AG09319 (cell line): ENCODE measurements around the gene SRCIN1.

Source experiments
- DNase-seq: peaks from one replicate; pipeline ENCODE4 v3.0.0-alpha.2; 2010; ENCODE audit warnings: low read depth; ENCODE audit errors: extremely low read depth
- TF ChIP-seq, protein P1 (sequence below): IDR thresholded peaks from 2 replicates; pipeline ENCODE4 v1.5.1; 2011; ENCODE audit warnings: low read depth, mild to moderate bottlenecking, inconsistent platforms, low read length, moderate library complexity

The SRCIN1 gene

DNA sequence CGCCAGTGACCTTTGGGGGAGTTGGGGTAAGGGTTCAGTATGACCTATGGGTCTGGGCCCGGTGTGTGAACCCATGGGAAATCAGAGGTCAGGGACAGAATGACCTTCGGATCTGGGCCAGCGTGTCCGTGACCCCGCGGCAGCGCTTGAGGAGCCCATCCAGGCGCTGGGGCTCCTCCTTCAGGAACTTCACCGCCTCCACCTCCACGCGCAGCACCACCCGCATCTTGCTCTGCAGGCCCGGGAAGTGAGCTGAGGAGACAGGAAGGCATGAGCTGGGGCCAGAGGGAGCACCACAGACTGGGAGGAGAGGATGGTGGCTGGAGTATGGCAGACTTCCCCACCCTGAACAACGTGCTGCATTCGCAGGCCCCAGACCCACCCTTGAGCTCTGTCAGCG, 53.4 kb downstream of the SRCIN1 start:
- TF ChIP-seq, protein P1, sequence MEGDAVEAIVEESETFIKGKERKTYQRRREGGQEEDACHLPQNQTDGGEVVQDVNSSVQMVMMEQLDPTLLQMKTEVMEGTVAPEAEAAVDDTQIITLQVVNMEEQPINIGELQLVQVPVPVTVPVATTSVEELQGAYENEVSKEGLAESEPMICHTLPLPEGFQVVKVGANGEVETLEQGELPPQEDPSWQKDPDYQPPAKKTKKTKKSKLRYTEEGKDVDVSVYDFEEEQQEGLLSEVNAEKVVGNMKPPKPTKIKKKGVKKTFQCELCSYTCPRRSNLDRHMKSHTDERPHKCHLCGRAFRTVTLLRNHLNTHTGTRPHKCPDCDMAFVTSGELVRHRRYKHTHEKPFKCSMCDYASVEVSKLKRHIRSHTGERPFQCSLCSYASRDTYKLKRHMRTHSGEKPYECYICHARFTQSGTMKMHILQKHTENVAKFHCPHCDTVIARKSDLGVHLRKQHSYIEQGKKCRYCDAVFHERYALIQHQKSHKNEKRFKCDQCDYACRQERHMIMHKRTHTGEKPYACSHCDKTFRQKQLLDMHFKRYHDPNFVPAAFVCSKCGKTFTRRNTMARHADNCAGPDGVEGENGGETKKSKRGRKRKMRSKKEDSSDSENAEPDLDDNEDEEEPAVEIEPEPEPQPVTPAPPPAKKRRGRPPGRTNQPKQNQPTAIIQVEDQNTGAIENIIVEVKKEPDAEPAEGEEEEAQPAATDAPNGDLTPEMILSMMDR = no peak
- DNase-seq = no peak

- no peak for DNase-seq
- TF ChIP-seq, protein P1 = no peak
Observed at GRCh38 chr17:38551121-38551520, 54.6 kb downstream of the SRCIN1 start.

- TF ChIP-seq, protein P1 = no peak
- DNase-seq = peak; percentile 11
Observed at GRCh38 chr17:38550661-38551060, 55.1 kb downstream of the SRCIN1 start.

GRCh38 chr17:38549285-38549684, 56.5 kb downstream of the SRCIN1 start:
- TF ChIP-seq, protein P1 = no peak
- no peak for DNase-seq

GRCh38 chr17:38547444-38547843, 58.3 kb downstream of the SRCIN1 start:
- no peak for DNase-seq
- TF ChIP-seq, protein P1 = no peak

DNA sequence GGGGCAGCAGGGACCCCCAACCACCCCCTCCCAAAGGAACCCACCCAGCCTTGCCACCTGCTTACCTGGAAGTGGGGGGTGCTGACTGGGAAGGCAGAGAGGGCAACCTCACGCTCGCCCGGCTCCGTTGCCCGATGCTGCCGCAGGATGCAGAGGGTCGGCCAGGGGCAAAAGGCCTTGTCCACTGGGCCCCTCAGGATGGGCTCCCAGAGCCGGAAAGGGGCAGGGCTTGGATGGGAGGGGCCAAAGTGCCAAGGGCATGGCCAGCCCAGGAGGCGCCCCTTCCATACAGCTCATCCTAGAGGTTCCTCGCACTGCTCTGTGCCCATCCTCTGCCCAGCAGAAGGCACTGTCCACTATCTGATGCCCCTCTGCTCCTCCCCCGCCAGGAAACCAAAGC, 59.4 kb downstream of the SRCIN1 start:
- DNase-seq = no peak

DNA sequence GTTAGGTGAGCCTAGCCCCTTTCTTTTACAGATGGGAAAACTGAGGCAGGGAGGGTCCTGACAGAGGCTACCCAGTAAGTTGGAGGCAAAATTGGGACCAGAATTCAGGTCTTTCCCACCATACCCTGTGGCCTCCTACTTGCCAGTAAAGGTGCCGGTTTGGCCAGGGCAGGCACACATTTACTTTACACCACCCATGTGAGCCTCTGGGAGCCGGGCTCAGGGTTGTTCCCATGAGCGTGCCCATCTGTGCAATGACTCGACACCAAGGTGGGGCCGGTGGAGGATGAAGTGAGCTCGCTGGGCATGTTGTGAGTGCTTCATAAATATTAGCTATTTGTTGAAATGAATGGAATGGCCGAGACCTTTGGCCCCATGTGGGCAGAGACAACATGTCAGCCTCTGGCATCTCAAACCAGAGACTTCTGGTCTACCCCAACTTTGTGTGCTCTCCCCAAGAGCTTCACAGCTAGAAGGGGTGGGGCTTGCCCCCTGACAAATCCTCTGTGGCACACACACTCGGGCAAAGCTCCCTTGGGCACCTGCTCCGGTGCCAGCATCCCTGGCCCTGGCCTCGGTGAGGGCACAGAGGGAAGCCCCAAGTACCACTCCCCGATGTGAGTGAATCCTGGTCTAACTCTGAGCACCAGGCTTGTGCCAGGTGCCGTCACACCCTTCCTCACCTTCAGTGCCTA, 60.1 kb downstream of the SRCIN1 start:
- TF ChIP-seq, protein P1 = no peak
- DNase-seq = no peak

More for the DNA sequence above, 59.4 kb downstream of the SRCIN1 start:
- TF ChIP-seq, protein P1 = no peak
